IMR-90 (cell line): Measurements from ENCODE around the gene ZDHHC7. TPM values are rescaled to one million over a fixed set of nuclear protein-coding genes. Genes with fewer than 3 reads are reported as not detected.

Experiments used
- ATAC-seq: fragments of 200-7000 bp; cut with Tn5 transposase; 2 replicates; pipeline ENCODE4 v1.9.1; 2020; ENCODE audit warnings: low read depth, mild to moderate bottlenecking, moderate library complexity
- BruUV-seq: library from RNA; stranded (reverse); fragments of 400-500 nt; replicated peaks from 2 replicates; lab custom pipeline; 2021; lab: Mats Ljungman, UMichigan
- CTCF ChIA-PET: fragments of 300-600 bp; formaldehyde crosslinking; extraction: SDS; loops from one replicate; lab custom pipeline; 2021; ENCODE audit warnings: antibody characterized with exemption; lab: Yijun Ruan, JAX
- POLR2A ChIA-PET: fragments of 300-600 bp; sonication (Branson Sonifier 250); formaldehyde crosslinking; loops from one replicate; lab custom pipeline; 2022; ENCODE audit warnings: antibody characterized with exemption; ENCODE audit not compliant: unreplicated experiment; lab: Charles Lee
- DNase-seq: peaks from one replicate; pipeline ENCODE4 v3.0.0; 2013
- H2AFZ ChIP-seq: replicated peaks from 2 replicates; pipeline ENCODE3; 2013; ENCODE audit warnings: low read length, mild to moderate bottlenecking; ENCODE audit not compliant: poor library complexity
- H2AK5ac ChIP-seq: 2 replicates; pipeline ENCODE4 v1.6.1; 2013; ENCODE audit warnings: low read depth, low read length, inconsistent platforms
- H2AK9ac ChIP-seq: replicated peaks from 2 replicates; pipeline ENCODE3; 2013; ENCODE audit warnings: mild to moderate bottlenecking, low read depth, low read length, moderate library complexity; ENCODE audit not compliant: poor library complexity
- H2BK120ac ChIP-seq: 2 replicates; pipeline ENCODE4 v1.6.1; 2013; ENCODE audit warnings: low read depth, low read length, inconsistent platforms
- H2BK15ac ChIP-seq: 3 replicates; pipeline ENCODE4 v1.6.1; 2013; ENCODE audit warnings: low read depth, low read length, inconsistent platforms
- H2BK20ac ChIP-seq: 2 replicates; pipeline ENCODE4 v1.6.1; 2013; ENCODE audit warnings: low read depth, mild to moderate bottlenecking, inconsistent platforms, low read length, moderate library complexity
- H2BK5ac ChIP-seq: 2 replicates; pipeline ENCODE4 v1.6.1; 2013; ENCODE audit warnings: mild to moderate bottlenecking, low read depth, low read length, inconsistent platforms; ENCODE audit not compliant: poor library complexity, severe bottlenecking
- H3K14ac ChIP-seq: replicated peaks from 2 replicates; pipeline ENCODE4 v1.6.1; 2013; ENCODE audit warnings: low read depth, low read length, inconsistent platforms
- H3K18ac ChIP-seq: 2 replicates; pipeline ENCODE4 v1.6.1; 2013; ENCODE audit warnings: low read depth, low read length, control low read depth
- H3K23ac ChIP-seq: 2 replicates; pipeline ENCODE4 v1.6.1; 2013; ENCODE audit warnings: low read depth, low read length, inconsistent platforms
- H3K27ac ChIP-seq: 2 replicates; pipeline ENCODE4 v1.5.1; 2013; ENCODE audit warnings: mild to moderate bottlenecking, control low read depth, low read length; ENCODE audit not compliant: insufficient read depth
- H3K27me3 ChIP-seq: 2 replicates; pipeline ENCODE4 v1.6.1; 2013; ENCODE audit warnings: low read length; ENCODE audit not compliant: control insufficient read depth, insufficient read depth
- H3K36me3 ChIP-seq: 2 replicates; pipeline ENCODE4 v1.6.1; 2013; ENCODE audit warnings: low read length, mixed read lengths; ENCODE audit not compliant: control insufficient read depth, insufficient read depth
- H3K4ac ChIP-seq: 2 replicates; pipeline ENCODE4 v1.6.1; 2013; ENCODE audit warnings: low read depth, low read length, inconsistent platforms
- H3K4me1 ChIP-seq: 2 replicates; pipeline ENCODE4 v1.6.1; 2013; ENCODE audit warnings: low read length, mixed read lengths; ENCODE audit not compliant: control insufficient read depth, insufficient read depth
- H3K4me2 ChIP-seq: 2 replicates; pipeline ENCODE4 v1.6.1; 2013; ENCODE audit warnings: low read depth, mild to moderate bottlenecking, control low read depth, low read length, moderate library complexity
- H3K4me3 ChIP-seq: 2 replicates; pipeline ENCODE4 v1.5.1; 2013; ENCODE audit warnings: low read depth, mild to moderate bottlenecking, control low read depth, low read length, moderate library complexity; ENCODE audit not compliant: insufficient read depth
- H3K56ac ChIP-seq: 2 replicates; pipeline ENCODE4 v1.6.1; 2013; ENCODE audit warnings: low read length, inconsistent platforms; ENCODE audit not compliant: insufficient read depth; ENCODE audit errors: extremely low read depth
- H3K79me1 ChIP-seq, 2 experiments: 2 replicates each; pipeline ENCODE4 v1.6.1; 2013; ENCODE audit warnings: low read length in 2 of 2, inconsistent platforms in 1 of 2, low read depth in 1 of 2
- H3K9ac ChIP-seq: 2 replicates; pipeline ENCODE4 v1.6.1; 2013; ENCODE audit warnings: low read depth, low read length, control low read depth
- H3K9me1 ChIP-seq: 2 replicates; pipeline ENCODE4 v1.6.1; 2013; ENCODE audit warnings: low read length, inconsistent platforms; ENCODE audit not compliant: insufficient read depth
- H3K9me3 ChIP-seq: 2 replicates; pipeline ENCODE4 v1.6.1; 2013; ENCODE audit warnings: low read length; ENCODE audit not compliant: control insufficient read depth, insufficient read depth
- H4K20me1 ChIP-seq: 2 replicates; pipeline ENCODE4 v1.6.1; 2013; ENCODE audit warnings: low read length, inconsistent platforms; ENCODE audit not compliant: insufficient read depth
- H4K5ac ChIP-seq: 2 replicates; pipeline ENCODE4 v1.6.1; 2013; ENCODE audit warnings: mild to moderate bottlenecking, low read depth, low read length, control low read depth
- H4K8ac ChIP-seq, 2 experiments: 2 replicates each; pipeline ENCODE4 v1.6.1; 2013; ENCODE audit warnings: low read depth in 2 of 2, low read length in 2 of 2, control low read depth in 1 of 2, inconsistent platforms in 1 of 2
- H4K91ac ChIP-seq: 2 replicates; pipeline ENCODE4 v1.6.1; 2013; ENCODE audit warnings: low read depth, low read length, inconsistent platforms; ENCODE audit not compliant: insufficient read depth
- FOS ChIP-seq: fragments of 150-350 bp; IDR thresholded peaks from 2 replicates; pipeline ENCODE4 v1.6.1; 2016; ENCODE audit warnings: low read depth, low read length
- MAZ ChIP-seq: IDR thresholded peaks from 2 replicates; pipeline ENCODE4 v1.6.1; 2012; ENCODE audit warnings: low read depth, mild to moderate bottlenecking, low read length, improper control_type of control experiment, moderate library complexity, borderline replicate concordance
- RCOR1 ChIP-seq: IDR thresholded peaks from 2 replicates; pipeline ENCODE4 v1.6.1; 2012; ENCODE audit warnings: mild to moderate bottlenecking, low read length, improper control_type of control experiment; ENCODE audit not compliant: insufficient replicate concordance
- SMC3 ChIP-seq: fragments of 150-350 bp; IDR thresholded peaks from 2 replicates; pipeline ENCODE4 v1.6.1; 2016; ENCODE audit warnings: low read depth, mild to moderate bottlenecking, antibody characterized with exemption, low read length, moderate library complexity
- WGBS, 2 experiments: methylation state at CpG; one replicate each; pipeline versions ENCODE4 v1.1.5 to v1.1.7; 2013; ENCODE audit warnings: missing lambda C conversion rate in 2 of 2; ENCODE audit not compliant: insufficient read length in 1 of 2; ENCODE audit errors: extremely low coverage in 2 of 2; 5-methylcytosine and 5-hydroxymethylcytosine counted together
- dilution Hi-C: fragments of 300-500 bp; cut with HindIII; formaldehyde crosslinking; loops from one replicate; pipeline ENCODE4 v1.14.3; 2018; ENCODE audit warnings: low sequenced_read_pairs; ENCODE audit not compliant: unreplicated experiment
- in situ Hi-C: fragments of 300-500 bp; cut with MboI; formaldehyde crosslinking; loops from 3 replicates; pipeline ENCODE4 v1.14.3; 2019; ENCODE audit warnings: low sequenced_read_pairs, inconsistent platforms, mixed read lengths
- intact Hi-C: fragments of 100-400 bp; cut with micrococcal nuclease; formaldehyde crosslinking; loops from 2 replicates; pipeline ENCODE4 v1.10.0; 2022
- polyA plus RNA-seq, 3 experiments: library from polyadenylated mRNA; depleted of rRNA; stranded (reverse); fragments of >200 nt; gene quantifications; 2 replicates each; pipeline ENCODE4 v1.2.3, GENCODE V29; 2012; ENCODE audit warnings: low replicate concordance in 1 of 3
- total RNA-seq: library from RNA; depleted of rRNA; stranded (reverse); fragments of >200 nt; gene quantifications from 2 replicates; pipeline ENCODE4 v1.2.3, GENCODE V29; 2012

Gene ZDHHC7
- total and polyA plus RNA-seq, 2 of the 4 experiments (the other 2 are of a cell fraction): 80.1 to 97.1 TPM

DNA sequence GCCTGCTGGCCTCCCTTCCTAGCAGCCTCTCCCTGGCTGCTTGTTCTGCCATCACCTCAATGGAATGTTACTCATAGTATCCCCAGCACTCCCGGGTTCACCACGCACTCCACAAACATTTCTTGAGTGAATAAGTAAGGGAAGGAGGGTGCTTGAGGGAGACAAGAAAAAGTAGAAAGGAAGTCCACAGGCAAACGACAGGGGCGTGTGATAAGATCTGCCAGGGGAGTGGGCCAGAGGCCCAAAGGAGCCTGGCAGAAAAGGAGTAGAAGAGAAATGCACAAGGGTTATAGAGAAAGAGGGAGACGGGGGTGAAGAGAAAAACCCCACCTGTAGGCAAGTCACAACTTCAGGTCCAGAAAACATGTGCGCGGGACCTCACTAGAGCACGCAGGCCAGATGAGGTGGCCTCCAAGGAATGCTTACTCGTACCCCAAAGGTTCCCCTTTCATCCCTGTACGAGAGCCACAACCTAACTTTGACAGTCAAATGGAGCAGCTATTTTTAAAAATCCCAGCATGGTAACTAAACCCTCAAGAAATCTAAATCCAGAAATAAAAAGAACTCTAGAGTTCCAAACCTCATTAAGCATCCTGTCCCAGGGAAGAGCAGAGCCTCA lies 6.6 kb downstream of the ZDHHC7 start:
- peaks cover 5 to 73% of the 10 kb centered on the region in 2 experiments; a peak in 3 of 4 replicates for H3K79me1 ChIP-seq
- TF ChIP-seq FOS (no peak), SMC3 (0 out of 2 replicates have a peak, but pooled peaks have one; percentile 9), RCOR1 (peak; percentile 59), MAZ (peak; percentile 65; the same call in 1 of the 2 replicates)
- peak overlapping the region; percentile 92 for H2BK120ac ChIP-seq
- DNase-seq (peak; percentile 95), ATAC-seq (peak; percentile 88)
- peak overlapping the region; percentile 98 for H2BK15ac ChIP-seq
- peak overlapping the region; percentile 98 for H3K27ac ChIP-seq
- no TSS peak for BruUV-seq
- peaks cover 42% of the 10 kb centered on the region for H3K9me1 ChIP-seq
- H3K4me1 ChIP-seq: peaks cover 47% of the 10 kb centered on the region
- H3K36me3 ChIP-seq: peaks cover 9% of the 10 kb centered on the region
- H4K5ac ChIP-seq: peak overlapping the region; percentile 90
- no peaks in the 10 kb centered on the region for H3K9me3 ChIP-seq
- H3K4me2 ChIP-seq: peak overlapping the region; percentile 80
- POLR2A ChIA-PET: interaction anchor here (1.2 kb wide), 1 partner anchor 10 kb away, joined by 3 read pairs; no protein-coding TSS in a partner anchor
- H4K20me1 ChIP-seq: peaks cover 16% of the 10 kb centered on the region
- H3K4me3 ChIP-seq: no peak overlapping the region
- H3K18ac ChIP-seq: peak overlapping the region; percentile 91
- peak overlapping the region; percentile 85 to 90 for H4K8ac ChIP-seq
- H3K4ac ChIP-seq: peak overlapping the region; percentile 97
- peak overlapping the region; percentile 96 for H2AK5ac ChIP-seq
- dilution Hi-C loops: no loop called here
- in situ Hi-C loops: no loop called here
- WGBS, 2 experiments: 7% methylated on average over 3 of the region's 10 CpGs; no CpG with 5 or more reads in 1 of the 2 experiments
- H2BK5ac ChIP-seq: peak overlapping the region; percentile 99
- CTCF ChIA-PET: interaction anchor here (0.8 to 1.1 kb wide), 2 partner anchors 34 to 82 kb away, joined by 3 to 4 read pairs; no protein-coding TSS in a partner anchor
- peak overlapping the region; percentile 98 for H3K23ac ChIP-seq
- H2BK20ac ChIP-seq: peak overlapping the region; percentile 92
- peak overlapping the region; percentile 93 for H4K91ac ChIP-seq
- H3K27me3 ChIP-seq: no peaks in the 10 kb centered on the region
- H3K14ac ChIP-seq: peak overlapping the region; percentile 79
- peak overlapping the region; percentile 97 for H2AK9ac ChIP-seq
- peak overlapping the region; percentile 54 for H3K9ac ChIP-seq
- H3K56ac ChIP-seq: peak overlapping the region; percentile 92
- H2AFZ ChIP-seq: no peak overlapping the region
- intact Hi-C loops: no loop called here
